Activated CD4-positive, CD25-positive, alpha-beta regulatory T cell treated with anti-CD3 and anti-CD28 coated beads, Interleukin-2, amount 50 U/mL, for 16 hours (primary cell): ENCODE data around the gene BID.

Experiments used
- DNase-seq: peaks from one replicate; pipeline ENCODE4 v3.0.0-alpha.2; 2020; ENCODE audit warnings: low read depth, low spot score

BID gene

DNA sequence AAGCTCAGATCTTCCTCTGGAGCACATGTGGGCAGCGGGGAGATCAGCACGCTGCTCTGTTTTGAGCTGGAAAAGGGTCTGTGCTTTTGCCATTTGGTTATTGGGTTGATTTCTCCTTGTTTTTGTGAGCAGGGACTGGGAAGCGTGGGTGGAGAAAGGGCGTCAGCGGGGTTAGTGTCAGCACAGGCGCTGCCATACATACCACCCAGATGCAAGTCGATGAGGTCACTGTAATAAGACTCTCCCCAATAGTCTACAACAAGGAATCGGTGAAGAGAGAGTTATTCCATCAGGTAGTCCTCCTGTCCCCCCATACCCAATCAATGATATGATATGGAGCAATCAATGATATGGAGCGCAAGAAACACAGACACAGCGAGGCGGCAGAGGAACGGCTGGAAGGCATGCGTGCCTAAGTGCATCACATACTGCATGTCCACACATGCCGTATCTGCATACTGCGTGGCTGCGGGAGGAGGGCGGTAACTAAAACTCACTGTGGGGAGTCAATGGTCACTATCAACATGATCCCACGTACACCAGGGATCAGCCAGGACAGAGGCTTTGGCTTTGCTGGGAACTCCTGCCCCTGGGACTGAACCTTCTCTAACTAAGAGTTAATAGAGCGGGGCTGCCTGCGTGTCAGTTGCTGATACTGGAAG lies 29.5 kb upstream of the BID start:
- DNase-seq = no peak

DNA sequence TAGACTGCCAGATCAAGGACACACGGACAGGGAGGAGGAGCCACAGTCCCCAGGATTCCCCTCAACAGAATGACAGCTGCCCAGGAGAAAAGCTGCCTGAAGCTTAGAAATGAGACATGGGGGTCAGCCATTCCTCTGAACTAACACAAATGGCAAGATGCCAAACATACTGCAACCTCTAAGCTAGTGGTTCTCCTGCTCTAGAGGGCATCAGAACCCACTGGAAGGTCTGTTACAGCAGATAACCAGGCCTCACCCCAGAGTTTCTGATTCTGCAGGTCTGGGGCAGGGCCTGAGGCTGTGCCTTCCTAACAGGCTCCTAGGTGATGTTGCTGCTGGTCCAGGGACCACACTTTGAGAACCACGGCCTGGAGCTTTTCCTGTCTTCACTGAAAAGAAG lies 28.6 kb upstream of the BID start:
- DNase-seq = no peak

DNA sequence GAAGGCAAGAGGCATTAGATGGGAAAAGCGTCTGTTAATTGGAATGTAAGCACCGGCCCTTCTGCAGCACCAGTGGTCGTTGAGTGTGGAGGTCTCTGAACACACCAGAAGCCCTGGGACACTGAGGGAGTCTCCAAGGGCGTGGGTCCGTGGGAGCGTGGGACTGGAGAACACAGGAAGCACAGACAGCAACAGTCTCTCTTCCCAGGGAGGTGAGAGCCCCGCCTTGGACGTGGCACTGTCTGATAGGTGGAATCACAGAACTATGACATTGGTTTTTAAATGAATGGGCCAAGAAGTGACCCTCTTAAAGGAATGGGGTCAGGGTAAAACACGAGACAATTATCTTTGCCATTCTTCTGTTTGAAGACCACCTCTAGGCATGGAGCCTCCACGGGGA lies 28.1 kb upstream of the BID start:
- no peak for DNase-seq

DNA sequence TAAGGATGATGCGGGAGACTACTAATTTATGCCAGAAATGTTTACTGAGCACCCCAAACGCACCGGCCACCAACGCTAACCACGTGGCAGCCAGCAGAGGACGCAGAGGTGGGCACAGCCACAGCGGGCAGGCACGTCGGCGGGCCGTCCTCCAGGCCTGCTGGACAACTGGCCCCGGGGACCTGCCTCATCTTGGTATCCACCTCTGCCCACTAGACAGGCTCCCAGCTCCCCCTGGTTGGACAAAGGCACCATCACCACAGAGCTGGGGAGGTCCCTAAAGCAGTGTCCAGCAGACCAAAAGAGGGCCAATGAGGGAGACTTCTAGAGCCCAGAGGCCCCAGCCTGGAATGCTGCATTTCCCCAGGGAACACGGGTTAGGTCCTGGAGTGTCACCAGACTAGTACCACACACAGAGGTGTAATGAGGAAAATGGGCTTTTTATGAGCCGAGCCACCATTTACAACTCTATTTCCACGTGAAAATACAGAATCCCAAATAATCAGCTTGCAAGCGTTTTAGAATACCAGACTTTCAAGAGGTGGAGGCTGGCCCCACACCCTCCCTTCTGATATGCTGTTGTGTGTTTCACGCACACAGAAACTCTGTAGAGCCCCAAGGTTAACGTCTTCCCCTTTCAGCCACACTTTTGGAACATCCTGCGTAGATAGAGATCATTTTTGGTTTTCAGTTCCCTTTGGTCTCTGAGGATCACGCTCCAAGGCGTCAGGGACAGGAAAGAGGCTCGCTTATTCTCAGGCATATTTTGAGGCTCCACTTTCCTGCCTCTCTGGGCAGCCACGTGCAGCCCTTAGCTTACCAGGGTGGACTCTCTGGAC lies 23.7 kb upstream of the BID start:
- DNase-seq = no peak

DNA sequence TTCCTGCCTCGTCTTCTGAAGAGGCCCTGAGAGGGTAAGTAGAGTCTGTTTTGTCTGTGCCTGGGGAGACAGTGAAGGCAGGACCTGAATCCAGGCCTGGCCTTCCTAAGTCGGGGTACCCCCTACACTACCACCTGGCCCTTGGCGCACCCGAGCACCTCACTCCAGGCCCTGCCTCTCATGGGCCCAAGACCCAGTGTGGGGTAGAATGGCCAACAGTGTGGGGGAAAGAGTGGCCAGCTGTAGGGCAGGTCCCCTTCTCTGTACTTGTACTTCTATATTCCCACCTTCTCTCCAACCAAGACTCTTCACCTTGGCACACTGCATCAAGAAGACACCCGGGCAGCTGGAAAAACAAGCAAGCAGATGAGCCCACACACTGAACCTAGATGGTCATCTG lies 22.4 kb upstream of the BID start:
- DNase-seq = no peak

DNA sequence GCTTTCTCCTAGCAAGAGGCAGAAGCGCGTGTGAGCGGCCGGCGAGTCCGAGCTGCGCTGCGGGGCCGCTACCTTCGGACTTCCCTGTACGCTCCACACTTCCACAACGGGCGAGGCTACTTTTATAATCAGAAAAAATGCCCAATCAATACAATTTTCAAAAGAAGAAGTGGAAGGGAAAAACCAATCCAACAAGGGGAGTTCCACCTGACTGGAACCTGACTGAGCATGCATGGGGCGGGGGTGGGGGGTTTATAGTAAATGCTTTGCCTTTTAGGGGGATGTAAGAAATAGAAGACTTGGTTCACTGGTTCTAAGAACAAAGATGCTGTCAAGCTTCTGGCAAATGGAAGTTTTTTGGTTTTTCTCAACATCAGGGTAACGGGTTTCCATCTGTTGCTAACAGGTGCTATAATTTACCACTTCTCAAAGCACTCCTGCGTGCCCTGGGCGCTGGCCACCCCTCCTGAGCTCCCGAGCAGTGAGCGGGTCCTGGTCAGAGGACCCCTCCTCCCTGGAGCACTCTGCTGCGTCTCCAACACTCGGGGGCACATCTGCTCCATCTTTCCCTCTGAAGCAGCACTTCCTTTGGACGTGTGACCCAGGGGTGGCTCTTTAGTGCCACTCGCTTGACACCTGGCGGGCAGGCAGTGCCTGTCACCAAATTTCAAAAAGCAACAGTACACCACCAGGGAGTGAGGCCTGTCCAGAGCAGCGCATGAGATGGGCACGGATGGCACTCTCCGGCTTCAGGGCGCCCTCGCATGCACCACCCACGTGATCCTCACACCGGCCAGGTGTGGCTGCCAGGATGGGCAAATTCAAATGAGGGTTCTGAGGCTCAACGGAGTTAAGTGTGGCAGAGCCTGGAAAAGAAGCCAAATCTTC lies 21.6 kb upstream of the BID start:
- DNase-seq = no peak

DNA sequence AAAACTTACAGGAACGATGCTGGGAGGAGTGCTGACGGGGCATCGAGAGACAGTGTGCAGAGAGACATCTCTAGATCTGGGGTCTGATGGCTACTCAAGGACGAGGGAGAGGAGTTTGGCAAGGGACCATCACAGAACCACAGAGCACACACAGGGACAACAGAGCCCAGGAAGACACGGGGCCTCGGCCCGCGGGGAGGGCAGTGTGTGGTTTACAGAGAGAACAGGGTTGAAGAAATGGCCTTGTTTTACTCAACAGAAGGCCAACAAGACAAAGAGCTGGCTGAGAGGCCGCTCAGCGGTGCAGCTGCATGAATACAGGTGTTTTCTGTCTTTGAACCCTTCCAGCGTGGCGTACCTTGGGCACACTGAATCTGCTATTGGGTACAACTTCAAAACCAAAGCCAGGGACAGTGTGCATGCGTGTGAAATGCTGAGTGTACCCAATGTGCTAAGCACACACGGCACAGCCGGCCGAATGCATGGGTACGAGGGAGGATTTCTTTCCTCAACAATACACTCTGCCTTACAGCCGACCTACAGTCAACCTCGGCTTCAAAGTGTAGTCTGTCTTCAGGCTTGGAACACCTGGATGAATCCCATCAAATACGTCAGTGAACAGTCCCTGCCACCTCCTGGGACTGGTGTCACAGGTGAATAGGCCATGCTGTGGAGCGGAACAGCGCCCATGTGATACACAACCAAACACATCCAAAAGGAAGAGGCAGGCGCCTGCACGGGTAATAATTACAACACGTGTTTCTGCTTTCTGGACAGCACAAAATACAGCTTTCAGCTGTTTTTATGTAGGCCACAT lies 20.7 kb upstream of the BID start:
- DNase-seq = no peak

DNA sequence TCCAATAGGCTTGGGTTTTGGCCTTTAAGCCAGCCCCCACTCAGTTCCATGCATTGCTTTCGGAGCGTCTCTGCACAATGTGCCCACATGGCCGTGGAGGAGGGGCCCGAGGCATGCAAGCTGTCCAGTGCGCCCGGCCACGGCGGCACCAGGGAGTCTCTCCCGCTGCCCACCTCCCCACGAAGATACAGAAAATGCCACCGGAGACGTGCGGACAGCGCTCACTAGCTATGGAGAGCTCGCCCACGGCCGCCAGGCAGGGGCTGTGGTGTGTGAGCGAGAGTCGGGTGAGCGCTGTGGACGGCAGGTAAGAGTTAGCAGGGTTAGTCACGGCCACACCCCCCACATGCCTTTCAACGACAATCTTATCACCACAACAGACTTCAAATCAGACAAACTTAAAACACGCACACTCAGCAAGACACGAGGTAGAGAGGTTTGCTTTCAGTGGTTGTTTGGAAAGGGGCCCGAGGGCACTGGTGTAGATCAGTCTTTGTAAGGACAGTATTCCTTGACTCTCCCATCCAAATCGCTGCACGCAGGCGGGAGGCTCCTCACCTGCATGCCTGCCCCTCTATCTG lies 18.7 kb upstream of the BID start:
- no peak for DNase-seq

DNA sequence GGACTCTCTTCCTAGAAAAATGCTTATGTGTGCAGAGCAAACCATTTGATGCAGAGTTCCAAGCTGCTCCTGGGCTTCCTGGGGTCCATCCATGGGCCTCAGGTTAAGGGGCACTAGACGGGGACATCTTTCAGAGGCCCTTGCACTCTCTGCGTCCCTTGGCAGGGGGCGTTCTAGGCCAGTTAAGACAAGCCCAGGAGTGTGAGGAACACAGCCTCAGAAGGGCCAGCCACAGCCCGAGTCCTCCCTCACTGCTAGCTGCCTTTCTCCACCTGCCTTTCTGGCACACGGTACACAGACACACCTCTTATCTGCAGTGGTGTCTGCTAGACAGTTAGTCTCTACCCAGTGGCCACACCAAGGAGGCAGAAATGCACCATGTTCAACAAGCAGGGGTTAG lies 18.0 kb upstream of the BID start:
- DNase-seq = no peak

DNA sequence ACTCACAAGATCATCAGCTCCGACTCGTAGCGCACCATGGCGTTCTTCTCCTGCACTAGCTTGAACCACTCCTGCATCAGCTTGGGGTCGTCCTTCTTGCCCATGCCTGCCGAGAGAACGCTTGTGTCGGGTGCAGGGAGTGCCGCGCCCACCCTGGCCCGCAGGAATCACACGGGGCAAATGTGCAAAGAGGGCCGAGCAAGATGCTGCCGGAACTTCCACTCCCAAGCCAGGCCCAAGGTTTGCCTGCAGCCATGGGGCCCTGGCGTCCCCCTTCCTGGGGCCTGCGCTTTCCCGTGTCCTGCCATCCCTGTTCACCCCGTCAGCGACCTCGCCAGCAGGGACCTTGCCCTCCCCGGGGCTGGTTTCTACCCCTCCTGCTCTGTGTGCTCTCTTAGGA lies 16.9 kb upstream of the BID start:
- DNase-seq = no peak

DNA sequence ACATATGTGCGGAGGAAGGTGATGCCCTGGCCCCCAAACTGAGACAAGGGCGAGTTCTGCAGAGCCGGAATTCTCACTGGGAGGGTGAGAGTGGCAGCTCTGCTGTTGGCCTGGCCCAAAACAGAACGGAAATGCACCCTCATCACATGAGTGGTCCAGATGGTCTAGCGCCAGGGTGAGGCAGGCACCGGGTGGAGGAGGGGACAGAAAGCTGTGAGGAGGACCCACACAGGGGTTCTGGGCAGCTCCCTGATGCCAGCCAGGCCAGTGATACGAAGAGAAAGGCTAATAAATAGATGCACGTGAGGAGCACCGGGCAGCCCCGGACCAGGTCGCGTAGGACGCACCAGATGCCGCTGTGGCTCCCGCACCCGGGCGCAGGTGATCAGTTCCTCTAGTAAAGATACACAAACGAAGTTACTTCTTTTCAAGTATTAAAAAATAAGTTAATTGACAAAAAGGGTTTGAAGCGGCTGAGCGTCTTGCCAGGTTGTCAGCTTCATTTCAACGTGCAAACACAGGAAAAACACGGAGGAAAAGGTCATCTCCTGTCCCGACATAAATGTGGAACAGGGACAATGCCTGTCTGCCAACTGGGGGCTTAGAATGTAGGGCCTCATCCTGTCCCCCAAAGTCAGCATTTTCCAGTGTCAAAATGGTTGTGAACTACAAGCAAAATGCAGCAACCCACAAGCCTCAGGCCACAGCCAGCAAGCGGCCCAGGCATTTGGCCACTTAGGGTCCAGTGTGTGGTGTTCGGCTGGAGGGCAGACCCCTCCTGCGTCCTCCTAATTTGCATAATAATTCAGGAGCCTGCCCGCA lies 15.3 kb upstream of the BID start:
- DNase-seq = no peak

DNA sequence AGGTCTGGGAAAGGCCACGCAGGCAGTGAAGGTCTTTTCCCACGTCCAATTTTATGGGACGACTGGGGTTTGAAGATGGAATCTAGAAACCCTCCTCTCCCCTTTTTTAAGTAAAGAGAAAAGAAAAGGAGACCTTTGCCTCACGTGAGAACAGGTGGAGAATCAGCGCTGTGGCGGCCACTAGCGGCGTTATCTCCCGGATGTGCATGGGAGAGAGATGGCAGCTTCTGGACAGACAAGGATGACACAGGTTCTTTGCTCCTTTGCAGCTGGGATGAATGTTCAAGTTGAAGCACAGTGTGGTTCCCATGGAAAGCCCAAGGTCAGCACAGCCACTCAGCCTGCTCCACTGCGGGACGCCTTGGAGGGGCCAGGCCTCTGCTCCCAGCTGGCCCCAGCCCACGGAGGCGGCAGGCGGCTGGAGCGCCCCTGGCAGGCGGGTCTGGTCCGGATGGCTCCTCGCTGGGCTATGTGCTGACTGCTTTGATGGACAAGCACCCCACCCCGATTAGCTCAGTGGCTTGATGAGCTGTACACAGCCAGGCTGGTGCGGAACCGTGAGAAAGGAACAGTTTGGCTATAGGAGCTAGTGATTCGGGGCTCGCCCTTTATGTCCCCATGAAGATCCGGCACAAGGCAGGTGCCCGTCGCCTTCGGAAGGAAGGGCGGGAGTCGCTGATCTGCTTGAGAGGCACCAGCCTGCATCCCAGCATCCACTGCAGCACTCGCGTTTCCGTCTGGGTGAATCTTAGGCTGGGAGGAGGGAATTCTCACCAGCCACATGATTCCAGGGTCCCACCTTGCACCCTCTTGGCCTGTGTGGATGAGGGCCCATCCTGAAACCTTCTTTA lies 14.5 kb upstream of the BID start:
- DNase-seq = no peak

DNA sequence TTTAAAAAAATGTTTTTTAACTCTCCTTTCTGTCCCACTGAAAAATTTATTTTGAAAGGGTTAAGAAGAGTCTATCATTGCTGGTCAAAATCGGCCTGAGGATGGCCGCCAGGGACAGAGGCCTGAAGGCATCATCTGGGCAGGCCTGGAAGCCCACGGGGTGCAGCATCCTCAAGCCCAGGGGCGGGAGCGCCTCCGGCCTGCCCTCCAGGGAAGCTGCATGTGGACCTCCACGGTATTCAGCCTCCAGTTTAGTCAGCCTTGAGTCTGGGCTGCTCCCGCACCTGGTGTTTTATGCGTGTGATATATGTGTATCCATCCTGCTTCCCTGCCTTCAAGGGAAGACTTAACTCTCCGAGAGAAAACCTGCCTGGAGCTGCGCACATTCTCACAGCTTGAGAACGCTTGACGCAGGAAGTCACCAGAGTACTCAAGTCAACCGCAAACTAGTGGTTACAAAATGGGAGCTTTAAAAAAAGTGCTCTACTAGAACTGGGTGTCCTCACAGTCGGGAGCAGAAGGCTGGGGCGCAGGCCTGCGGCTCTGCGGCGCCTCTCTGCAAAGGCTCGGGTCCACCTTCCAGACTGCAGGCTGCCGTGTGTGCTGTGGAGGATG lies 13.6 kb upstream of the BID start:
- DNase-seq = no peak

DNA sequence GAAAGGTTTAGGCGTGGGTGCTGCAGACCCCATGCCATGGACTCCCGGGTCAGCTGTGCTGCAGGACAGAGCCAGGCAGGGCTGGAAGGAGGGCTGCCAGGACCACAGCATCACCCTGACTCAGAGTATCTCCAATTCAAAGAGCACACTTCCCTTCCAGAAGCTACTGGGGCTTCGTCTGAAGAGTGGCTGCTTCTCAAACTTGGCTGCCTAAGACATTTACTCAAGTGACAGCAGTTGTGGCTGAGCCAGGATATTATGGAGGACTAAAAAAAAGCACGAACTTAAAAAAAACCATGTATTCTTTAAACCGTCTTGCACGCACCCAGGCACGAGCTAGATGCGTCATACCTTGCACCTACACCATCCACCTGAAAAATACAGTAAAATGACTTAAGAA lies 13.0 kb upstream of the BID start:
- no peak for DNase-seq

DNA sequence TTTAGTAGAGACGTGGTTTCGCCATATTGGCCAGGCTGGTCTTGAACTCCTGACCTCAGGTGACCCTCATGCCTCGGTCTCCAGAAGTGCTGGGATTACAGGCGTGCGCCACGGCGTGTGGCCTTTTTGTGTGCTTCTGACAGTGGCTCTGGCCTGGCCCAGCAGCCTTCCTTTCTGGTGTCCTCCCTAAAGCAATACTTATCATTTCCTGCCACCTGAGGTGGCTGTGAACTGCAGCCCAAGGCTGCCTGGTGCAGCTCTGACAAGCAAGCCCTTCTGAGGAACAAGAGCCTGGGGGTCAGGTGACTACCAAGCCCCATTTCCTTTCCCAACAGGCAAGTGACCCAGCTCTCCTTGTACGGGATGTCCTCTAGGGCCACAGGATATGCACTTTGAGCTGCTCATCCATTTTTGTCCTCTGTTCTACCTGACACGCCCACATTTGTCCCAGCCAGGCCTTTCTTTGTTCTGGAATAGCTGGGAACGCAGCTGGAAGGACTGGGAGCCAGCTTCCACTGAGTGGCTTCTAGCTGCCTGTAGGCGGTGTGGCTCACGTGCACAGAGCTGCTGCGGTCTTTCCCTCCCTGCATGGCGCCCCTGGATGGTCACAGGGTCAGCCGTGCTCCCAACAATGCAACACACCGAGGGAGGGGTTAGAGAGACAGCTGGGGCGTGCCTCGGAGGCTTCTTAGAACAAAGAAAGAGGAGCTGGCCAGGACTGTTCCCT lies 12.3 kb upstream of the BID start:
- DNase-seq = no peak

DNA sequence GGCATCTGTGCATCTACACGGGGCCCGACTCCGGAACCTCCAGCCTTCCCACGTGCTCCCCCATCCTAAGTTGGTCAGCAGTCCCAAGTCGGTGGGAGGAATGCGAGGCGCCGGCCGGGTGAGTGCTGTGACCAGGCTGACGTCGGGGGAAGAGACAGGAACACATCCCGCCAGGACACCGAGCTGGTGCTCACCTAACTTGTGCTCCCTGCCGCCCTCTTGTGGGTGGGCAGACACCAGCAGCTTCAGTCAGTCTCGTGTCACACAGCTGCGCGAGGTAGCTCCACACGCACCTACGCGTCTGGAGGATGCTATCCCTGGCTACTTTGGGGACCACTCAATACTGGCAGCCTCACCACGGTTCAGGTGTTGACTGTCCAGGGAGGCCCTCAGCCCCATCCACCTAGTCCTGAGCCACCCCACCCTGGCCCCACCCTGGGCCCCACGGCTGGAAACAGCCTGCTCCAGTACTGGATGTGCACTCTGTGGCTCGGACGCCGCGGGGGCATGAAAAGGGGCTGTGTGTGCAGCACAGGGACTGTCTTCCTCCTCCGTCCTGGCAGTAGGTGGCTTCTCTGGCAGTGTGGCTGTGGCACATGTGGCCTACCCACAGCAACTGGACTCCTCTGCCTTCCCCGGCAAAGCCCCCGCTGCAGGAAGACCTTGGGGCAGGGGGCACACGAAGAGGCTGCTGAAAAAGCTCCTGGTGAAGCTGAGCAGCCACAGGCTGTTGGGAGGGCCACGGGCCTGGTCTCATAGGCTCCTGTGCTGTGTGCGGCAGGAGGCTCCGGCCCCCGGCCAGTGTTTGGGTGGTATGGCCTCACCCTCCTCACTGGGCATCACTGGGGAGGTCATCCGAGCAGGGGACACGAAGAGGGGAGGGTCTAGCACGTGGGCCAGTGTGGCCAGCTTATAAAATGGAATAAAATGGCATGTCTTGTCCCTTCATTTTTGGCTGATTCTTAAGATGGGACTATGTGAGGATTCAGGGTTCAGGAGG lies 11.2 kb upstream of the BID start:
- DNase-seq = peak; percentile 33

DNA sequence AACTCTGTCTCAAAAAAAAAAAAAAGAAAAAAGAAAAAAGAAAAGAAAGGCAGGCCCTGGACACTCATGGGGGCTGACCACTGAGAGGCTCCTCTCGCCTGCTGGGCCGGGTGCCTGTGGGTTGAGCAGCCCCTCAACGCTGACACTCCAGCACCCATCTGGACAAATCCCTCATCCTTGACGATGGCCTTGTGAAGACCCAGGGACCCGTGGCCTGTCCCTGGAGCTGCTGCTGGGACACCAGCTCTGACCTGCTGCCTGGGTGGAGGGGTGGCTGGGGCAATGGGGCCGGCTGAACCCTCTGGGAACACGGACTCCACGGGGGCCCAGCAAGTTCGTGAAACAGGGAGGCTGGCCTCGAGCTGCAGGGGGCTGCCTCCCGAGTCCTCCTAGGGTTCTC lies 10.5 kb upstream of the BID start:
- no peak for DNase-seq
